ENCODE data around the gene AKR1C8. TPM values are rescaled to one million over a fixed set of nuclear protein-coding genes. Genes with fewer than 3 reads are reported as not detected.

Gene AKR1C8
- total and polyA plus RNA-seq, 9 of the 15 experiments (the other 6 are each of a cell fraction or from before 2014, with no cell fraction given), result 0.03 to 0.29 (median 0.08) TPM

DNA sequence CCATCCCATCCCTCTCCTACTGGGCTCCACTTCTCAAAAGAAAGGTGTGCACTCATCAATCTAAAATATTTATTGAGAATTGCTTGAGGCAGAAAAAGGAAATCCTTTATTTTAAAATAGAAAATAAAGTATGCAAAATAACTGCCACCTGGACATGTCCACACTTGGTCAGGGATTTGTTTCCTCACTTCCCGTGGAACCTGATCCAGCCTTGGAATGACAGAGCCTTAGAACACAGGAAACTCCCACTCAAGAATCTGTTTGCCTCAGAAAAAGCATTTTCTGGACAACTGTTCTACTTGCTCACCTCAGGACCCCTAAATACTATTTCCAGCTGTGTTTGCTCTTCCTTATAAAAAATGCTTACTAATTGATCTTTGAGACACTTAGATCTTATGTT lies 29.0 kb downstream of the AKR1C8 start:
- Histone ChIP-seq H4K20me1 (replicated peaks; ENCODE audit: control insufficient read depth, insufficient read depth, low read length) (no peaks in the 10 kb centered on the region), H3K4me2 (ENCODE audit: insufficient read depth, low read length) (no peak overlapping the region), H3K27ac (ENCODE audit: extremely low read depth, low read depth, low read length) (no peak overlapping the region), H3K79me2 (ENCODE audit: control insufficient read depth, insufficient read depth, low read length) (no peaks in the 10 kb centered on the region), H3K27me3 (ENCODE audit: control insufficient read depth in 2 of 2, insufficient read depth in 2 of 2, low read length in 2 of 2) (no peaks in the 10 kb centered on the region), H3K36me3 (ENCODE audit: control insufficient read depth, insufficient read depth, low read length) (no peaks in the 10 kb centered on the region), H2AFZ (ENCODE audit: low read depth, low read length) (no peak overlapping the region), H3K9me1 (ENCODE audit: control insufficient read depth, insufficient read depth, low read length) (no peaks in the 10 kb centered on the region), H3K4me3 (no peak overlapping the region), H3K9ac (ENCODE audit: insufficient read depth in 1 of 2, low read depth in 2 of 2, low read length in 2 of 2) (no peak overlapping the region), H3K4me1 (replicated peaks in 1 of 2; ENCODE audit: control insufficient read depth in 2 of 2, insufficient read depth in 2 of 2, low read length in 2 of 2) (no peaks in the 10 kb centered on the region), H3K9me3 (replicated peaks; ENCODE audit: control insufficient read depth, insufficient read depth, low read depth, low read length) (no peaks in the 10 kb centered on the region)
- in situ Hi-C loops (cut with MboI), result no loop called here
- DNase-seq (ENCODE audit: extremely low read depth in 1 of 4, low spot score in 3 of 4) (no peak), FAIRE-seq (no peak), ATAC-seq (no peak)
- BruUV-seq (replicated peaks), result no TSS peak
- 0% methylated on average over 1 of the region's 1 CpG for WGBS (ENCODE audit: insufficient coverage, low coverage, missing lambda C conversion rate)
- ChIA-PET CTCF (ENCODE audit: low intra/inter-chr PET ratio) (no interaction called here), POLR2A (no interaction called here)
- intact Hi-C loops (cut with micrococcal nuclease), result no loop called here
- TF ChIP-seq EHMT2 (IDR thresholded peaks at IDR 0.05), result no peak
- TF ChIP-seq ZNF217 (CRISPR knock-in tag; IDR thresholded peaks at IDR 0.05), result no peak
- no peak for TF ChIP-seq KDM5B (IDR thresholded peaks at IDR 0.05; ENCODE audit: insufficient replicate concordance, low read depth, low read length)
- no peak for TF ChIP-seq PREB (CRISPR knock-in tag; IDR thresholded peaks at IDR 0.05)
- no peak for TF ChIP-seq ZNF133 (CRISPR knock-in tag; IDR thresholded peaks at IDR 0.05)
- TF ChIP-seq SRSF7 (optimal IDR thresholded peaks at IDR 0.05; ENCODE audit: low read depth, low read length), result no peak
- TF ChIP-seq NR2C1 (IDR thresholded peaks at IDR 0.05), result no peak
- TF ChIP-seq NR2C1 (tag; IDR thresholded peaks at IDR 0.05), result no peak
- TF ChIP-seq SREBF1 (IDR thresholded peaks at IDR 0.05; ENCODE audit: borderline replicate concordance, low read depth, low read length), result no peak
- no peak for TF ChIP-seq THRAP3 (IDR thresholded peaks at IDR 0.05; ENCODE audit: borderline replicate concordance)
- TF ChIP-seq, protein P1, sequence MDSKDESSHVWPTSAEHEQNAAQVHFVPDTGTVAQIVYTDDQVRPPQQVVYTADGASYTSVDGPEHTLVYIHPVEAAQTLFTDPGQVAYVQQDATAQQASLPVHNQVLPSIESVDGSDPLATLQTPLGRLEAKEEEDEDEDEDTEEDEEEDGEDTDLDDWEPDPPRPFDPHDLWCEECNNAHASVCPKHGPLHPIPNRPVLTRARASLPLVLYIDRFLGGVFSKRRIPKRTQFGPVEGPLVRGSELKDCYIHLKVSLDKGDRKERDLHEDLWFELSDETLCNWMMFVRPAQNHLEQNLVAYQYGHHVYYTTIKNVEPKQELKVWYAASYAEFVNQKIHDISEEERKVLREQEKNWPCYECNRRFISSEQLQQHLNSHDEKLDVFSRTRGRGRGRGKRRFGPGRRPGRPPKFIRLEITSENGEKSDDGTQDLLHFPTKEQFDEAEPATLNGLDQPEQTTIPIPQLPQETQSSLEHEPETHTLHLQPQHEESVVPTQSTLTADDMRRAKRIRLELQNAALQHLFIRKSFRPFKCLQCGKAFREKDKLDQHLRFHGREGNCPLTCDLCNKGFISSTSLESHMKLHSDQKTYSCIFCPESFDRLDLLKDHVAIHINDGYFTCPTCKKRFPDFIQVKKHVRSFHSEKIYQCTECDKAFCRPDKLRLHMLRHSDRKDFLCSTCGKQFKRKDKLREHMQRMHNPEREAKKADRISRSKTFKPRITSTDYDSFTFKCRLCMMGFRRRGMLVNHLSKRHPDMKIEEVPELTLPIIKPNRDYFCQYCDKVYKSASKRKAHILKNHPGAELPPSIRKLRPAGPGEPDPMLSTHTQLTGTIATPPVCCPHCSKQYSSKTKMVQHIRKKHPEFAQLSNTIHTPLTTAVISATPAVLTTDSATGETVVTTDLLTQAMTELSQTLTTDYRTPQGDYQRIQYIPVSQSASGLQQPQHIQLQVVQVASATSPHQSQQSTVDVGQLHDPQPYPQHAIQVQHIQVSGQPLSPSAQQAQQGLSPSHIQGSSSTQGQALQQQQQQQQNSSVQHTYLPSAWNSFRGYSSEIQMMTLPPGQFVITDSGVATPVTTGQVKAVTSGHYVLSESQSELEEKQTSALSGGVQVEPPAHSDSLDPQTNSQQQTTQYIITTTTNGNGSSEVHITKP (IDR thresholded peaks at IDR 0.05; ENCODE audit: partially characterized antibody), result no peak
- TF ChIP-seq GTF2A2 (tag; IDR thresholded peaks at IDR 0.05), result no peak
- no peak for TF ChIP-seq HDAC2 (IDR thresholded peaks at IDR 0.05)
- no peak for TF ChIP-seq CSDE1 (IDR thresholded peaks at IDR 0.05)
- no peak for TF ChIP-seq ZNF212 (CRISPR knock-in tag; IDR thresholded peaks at IDR 0.05)
- TF ChIP-seq ZNF584 (CRISPR knock-in tag; IDR thresholded peaks at IDR 0.05; ENCODE audit: low read depth), result no peak
- TF ChIP-seq ZNF583 (CRISPR knock-in tag; IDR thresholded peaks at IDR 0.05), result no peak
- no peak for TF ChIP-seq HDAC8 (tag; IDR thresholded peaks at IDR 0.05)
- no peak for TF ChIP-seq BMI1 (IDR thresholded peaks at IDR 0.05; ENCODE audit: low read length)

Measured in K562 (cell line).